ENCODE measurements around the gene IL20RA. TPM values are rescaled to one million over a fixed set of nuclear protein-coding genes. Genes with fewer than 3 reads are reported as not detected.

IL20RA gene
- total RNA-seq, 1 donor from 2014 or later = 0.06 TPM

DNA sequence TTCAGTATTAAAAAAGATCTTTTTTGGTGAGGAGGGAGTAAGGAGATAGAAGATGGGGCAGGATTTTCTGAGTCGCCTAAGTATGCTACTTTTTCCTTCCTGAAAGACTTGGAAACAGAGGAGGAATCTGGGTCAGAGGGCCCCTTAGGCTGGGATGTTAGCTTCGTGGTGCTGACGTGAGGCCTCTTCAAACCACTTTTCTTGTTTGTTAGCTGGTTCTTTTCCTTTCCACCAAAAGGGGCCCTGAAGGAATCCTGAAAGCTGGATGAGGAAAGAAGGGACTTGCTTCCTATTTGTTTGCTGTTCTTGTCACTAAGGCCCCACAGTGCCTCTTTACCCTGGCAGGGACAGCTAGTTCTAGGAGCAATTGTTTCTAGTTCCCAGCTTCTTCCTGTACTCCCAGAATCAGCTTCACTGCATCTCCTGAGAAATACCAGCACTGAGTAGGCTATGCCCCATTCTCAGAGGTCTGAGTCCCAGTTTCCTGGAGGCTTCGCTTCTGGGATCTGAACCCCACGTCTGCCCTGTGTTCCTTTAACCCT lies 2.2 kb upstream of the IL20RA start:
- DNase-seq (ENCODE audit: extremely low read depth, low read depth, low spot score) = no peak

GRCh38 chr6:137045222-137045789 lies 541 bp upstream of the IL20RA start:
- no peak for DNase-seq (ENCODE audit: extremely low read depth, low read depth, low spot score)

DNA sequence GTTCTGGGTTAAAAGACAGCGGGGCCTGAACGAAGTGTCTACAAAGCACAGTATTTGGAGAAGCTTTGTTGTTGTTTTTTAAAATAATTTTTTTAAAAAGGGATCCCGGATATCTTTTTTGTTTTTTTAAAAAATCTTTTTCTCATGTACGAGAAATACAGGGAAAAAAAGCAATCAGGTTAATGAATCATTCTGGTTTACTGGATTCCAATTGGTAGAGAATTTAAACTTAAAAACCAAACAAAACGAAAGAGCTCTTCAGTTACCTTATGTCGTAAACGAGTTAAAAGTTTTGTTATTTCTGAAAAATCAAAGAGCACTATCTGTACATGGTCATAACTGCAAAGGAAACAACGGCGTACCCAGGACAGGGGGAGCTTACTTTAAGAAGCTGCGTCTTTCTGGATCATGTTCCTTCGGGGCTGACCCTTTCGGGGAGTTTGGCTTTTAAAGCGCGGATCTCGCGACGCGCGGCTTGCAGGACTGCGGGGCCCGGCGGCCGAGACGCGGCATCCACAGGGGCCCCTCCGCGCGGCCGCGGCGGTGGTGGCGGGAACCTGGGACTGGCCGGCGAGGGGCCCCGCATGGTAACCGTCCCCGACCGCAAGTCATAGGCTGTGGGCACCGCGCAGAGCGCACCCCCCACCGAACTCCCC lies 927 bp downstream of the IL20RA start:
- no peak for DNase-seq (ENCODE audit: extremely low read depth, low read depth, low spot score)

GRCh38 chr6:137040393-137040792 lies 4.4 kb downstream of the IL20RA start:
- DNase-seq (ENCODE audit: extremely low read depth, low read depth, low spot score) = no peak

- DNase-seq (ENCODE audit: extremely low read depth, low read depth, low spot score) = no peak
These were observed 5.8 kb downstream of the IL20RA start for GRCh38 chr6:137039010-137039409.

- no peak for DNase-seq (ENCODE audit: extremely low read depth, low read depth, low spot score)
These were observed 8.0 kb downstream of the IL20RA start for GRCh38 chr6:137036566-137037300.

DNA sequence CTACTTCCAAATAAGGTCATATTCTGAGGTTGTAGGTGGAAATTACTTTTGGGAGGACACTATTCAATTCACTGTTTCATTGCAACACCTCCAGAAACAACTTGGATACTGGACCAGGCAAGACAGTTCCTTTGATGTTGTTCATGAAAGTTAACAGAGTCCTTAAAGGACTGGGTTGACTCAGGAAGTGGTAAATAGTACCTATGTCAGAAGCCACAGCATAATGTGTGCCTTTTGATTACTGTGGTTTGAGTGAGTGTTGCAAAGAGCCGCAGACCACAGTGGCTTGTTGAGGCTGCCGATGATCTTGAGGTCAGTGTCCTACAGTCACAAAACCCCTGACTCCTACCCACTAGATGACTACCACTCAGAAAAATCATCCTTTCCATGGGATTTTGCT lies 10.9 kb downstream of the IL20RA start:
- no peak for DNase-seq (ENCODE audit: extremely low read depth, low read depth, low spot score)

DNA sequence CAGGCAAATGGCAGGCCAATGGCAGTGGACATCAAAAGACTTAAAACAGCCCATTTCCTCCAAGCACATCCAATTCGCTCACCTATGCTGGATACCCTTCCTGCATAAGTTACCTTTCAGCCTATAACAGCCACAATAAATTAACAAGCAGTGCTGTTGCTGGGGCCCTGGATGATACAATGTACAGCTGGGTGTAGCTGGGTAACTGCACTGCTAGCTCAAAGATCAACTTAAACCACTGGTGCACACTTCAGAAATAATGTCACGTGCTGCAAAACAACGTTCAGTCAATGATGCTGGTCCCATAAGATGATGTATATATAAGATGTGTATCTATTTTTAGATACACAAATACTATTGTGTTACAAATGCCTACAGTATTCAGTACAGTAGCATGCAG lies 13.6 kb downstream of the IL20RA start:
- DNase-seq (ENCODE audit: extremely low read depth, low read depth, low spot score) = no peak

- no peak for DNase-seq (ENCODE audit: extremely low read depth, low read depth, low spot score)
These were observed 15.9 kb downstream of the IL20RA start for GRCh38 chr6:137028912-137029311.

GRCh38 chr6:137025786-137026730 lies 18.7 kb downstream of the IL20RA start:
- no peak for DNase-seq (ENCODE audit: extremely low read depth, low read depth, low spot score)

GRCh38 chr6:137024237-137024990 lies 20.4 kb downstream of the IL20RA start:
- DNase-seq (ENCODE audit: extremely low read depth, low read depth, low spot score) = no peak

DNA sequence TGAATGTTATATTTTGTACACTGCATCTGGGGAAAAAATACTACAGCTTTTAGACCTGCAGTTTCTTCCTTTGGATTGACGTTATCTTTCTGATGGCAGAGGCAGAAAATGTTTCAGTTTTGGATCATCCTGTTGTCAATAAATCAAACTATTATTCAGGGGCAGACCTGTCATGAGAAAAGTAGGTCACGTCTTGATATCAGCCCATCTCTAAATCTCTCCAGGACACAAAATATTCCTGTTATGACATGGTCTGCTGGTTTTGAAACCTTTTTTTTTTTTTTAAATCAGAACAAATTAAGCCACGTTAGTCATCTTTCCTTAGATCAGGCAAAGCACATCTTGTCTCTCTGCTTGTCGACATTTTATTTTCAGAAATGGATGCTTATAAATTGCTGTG lies 24.0 kb downstream of the IL20RA start:
- DNase-seq (ENCODE audit: extremely low read depth, low read depth, low spot score) = no peak

GRCh38 chr6:137019476-137020272 lies 25.1 kb downstream of the IL20RA start:
- no peak for DNase-seq (ENCODE audit: extremely low read depth, low read depth, low spot score)

DNA sequence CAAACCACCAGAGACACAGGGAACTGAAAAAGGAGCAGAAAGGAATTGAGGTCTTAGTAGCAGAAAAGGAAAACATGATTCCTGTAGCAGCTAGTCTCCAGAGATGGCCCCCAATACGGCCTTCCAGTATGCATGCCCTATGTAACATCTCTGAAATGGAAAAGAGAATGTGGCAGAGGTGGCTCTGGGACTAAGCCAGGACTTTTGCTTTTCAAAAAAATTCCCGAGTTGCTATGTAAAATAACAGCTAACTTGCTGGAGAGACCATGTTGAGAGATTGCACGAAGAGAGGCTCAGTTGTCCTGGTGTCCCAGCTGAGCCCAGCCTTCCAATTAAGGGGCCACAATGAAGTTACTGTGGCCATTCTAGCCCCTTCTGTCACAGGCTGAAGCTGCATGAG lies 27.7 kb downstream of the IL20RA start:
- no peak for DNase-seq (ENCODE audit: extremely low read depth, low read depth, low spot score)

DNA sequence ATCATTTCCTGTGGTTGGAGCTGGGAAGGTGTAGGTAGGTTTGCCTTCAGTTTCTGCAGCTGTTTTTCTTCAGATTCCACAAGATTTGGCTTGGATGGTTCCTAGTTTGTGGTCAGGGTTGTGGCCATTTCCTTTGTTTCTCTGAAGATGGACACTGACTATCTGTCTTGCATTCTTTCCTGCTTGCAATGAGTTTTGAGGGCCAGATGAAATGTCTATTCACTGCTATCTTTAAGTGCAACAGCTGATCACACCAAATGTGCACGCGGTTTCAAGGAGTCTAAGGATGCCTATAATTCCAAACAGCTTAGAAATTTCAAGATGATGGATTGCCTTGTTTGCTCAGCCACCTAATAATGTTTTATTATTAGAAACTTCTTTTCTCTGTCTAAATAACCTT lies 28.4 kb downstream of the IL20RA start:
- no peak for DNase-seq (ENCODE audit: extremely low read depth, low read depth, low spot score)

- no peak for DNase-seq (ENCODE audit: extremely low read depth, low read depth, low spot score)
These were observed 28.8 kb downstream of the IL20RA start for GRCh38 chr6:137015943-137016342.

DNA sequence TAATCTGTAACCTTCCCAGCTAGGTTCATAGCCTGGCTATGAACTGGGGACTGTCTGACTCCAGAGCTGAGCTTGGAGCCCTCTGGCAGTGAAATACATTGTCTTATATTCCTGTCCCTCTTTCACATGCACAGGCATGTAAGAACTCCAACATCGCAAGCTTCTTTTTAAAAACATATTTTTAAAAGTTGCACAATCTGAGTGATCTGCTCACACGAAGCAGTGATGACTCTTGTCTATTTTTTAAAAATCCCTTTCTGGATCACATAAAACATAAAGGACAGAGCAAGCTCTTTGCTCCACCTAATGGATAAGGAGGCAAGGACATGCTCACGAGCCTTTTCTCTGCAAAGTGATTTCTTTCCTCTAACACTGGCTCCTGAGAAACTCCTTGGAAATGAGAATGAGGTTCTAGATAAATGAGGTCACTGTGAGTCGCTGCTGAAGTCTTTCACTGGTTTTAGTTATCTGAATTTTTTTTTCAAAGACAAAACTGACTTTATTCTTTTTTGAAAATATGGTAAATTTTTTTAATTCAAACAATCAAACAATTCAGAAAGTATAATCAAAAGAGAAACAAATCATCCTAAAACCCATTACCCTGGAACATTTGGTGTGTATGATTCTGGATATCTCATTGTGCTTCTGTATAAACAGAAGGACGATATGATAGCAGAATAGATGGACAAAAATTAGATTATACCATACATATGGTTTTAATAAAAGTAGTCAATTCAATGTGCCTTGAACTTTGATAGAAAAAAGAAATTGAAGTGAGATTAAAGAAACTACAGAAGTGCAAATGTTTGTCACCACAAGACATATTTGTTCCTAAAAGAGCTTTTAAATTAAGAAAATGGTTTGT lies 30.8 kb downstream of the IL20RA start:
- peak; percentile 16 for DNase-seq (ENCODE audit: extremely low read depth, low read depth, low spot score)

DNA sequence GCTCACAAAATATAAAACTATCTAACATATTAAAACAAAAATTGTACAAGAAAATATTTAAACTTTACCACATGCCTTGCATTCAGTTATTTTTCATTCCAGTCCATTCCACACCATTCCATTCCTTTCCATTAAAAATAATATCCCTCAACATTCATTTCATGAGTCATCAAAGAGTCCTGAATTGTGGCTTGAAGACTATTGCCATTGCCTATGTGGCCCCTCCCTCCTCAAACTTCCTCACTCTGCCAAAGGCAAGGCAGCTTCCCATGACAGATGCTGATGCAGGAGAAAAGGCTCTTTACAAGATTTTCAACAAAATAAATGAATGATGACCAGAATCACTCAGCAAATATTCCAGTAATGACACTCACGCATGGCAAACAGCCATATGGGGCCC lies 31.7 kb downstream of the IL20RA start:
- DNase-seq (ENCODE audit: extremely low read depth, low read depth, low spot score) = no peak

Measured in glomerular endothelial cell (primary cell).